Karpas-422 (cell line): ENCODE data around the gene PRG3. TPM values are rescaled to one million over a fixed set of nuclear protein-coding genes. Genes with fewer than 3 reads are reported as not detected.
A peak's percentile ranks its signal among the peaks of the same experiment; 100 is the strongest.

ENCODE experiments used
- DNase-seq: peaks from one replicate; pipeline ENCODE4 v3.0.0-alpha.2; 2015
- H2AFZ ChIP-seq: fragments of 200-600 bp; sonication (generic); 2 replicates; pipeline ENCODE4 v1.6.1; 2014; ENCODE audit warnings: antibody characterized with exemption, low read length, mixed read lengths
- H3K27ac ChIP-seq: fragments of 200-600 bp; sonication (generic); 2 replicates; pipeline ENCODE4 v1.5.1; 2014; ENCODE audit warnings: mild to moderate bottlenecking, low read length, moderate library complexity
- H3K27me3 ChIP-seq: fragments of 200-600 bp; sonication (generic); 2 replicates; pipeline ENCODE4 v1.6.1; 2014; ENCODE audit warnings: low read length, mixed read lengths
- H3K36me3 ChIP-seq: fragments of 200-600 bp; sonication (generic); 2 replicates; pipeline ENCODE4 v1.6.1; 2014; ENCODE audit warnings: low read length, mixed read lengths; ENCODE audit not compliant: insufficient read depth
- H3K4me1 ChIP-seq: fragments of 200-600 bp; sonication (generic); 2 replicates; pipeline ENCODE4 v1.6.1; 2014; ENCODE audit warnings: mild to moderate bottlenecking, low read length, mixed read lengths
- H3K4me2 ChIP-seq: fragments of 200-600 bp; sonication (generic); 2 replicates; pipeline ENCODE4 v1.6.1; 2014; ENCODE audit warnings: low read length, low read depth, mild to moderate bottlenecking; ENCODE audit not compliant: poor library complexity, severe bottlenecking
- H3K4me3 ChIP-seq: fragments of 200-600 bp; sonication (generic); 2 replicates; pipeline ENCODE4 v1.5.1; 2014; ENCODE audit warnings: mild to moderate bottlenecking, antibody characterized with exemption, low read length, mixed read lengths
- H3K79me2 ChIP-seq: fragments of 200-600 bp; sonication (generic); 2 replicates; pipeline ENCODE4 v1.6.1; 2014; ENCODE audit warnings: mild to moderate bottlenecking, low read length, mixed read lengths
- H3K9ac ChIP-seq: fragments of 200-600 bp; sonication (generic); 2 replicates; pipeline ENCODE4 v1.6.0; 2014; ENCODE audit warnings: low read length
- H3K9me2 ChIP-seq: fragments of 200-600 bp; sonication (generic), shearing (Covaris generic); replicated peaks from 2 replicates; pipeline ENCODE4 v1.6.0; 2014; ENCODE audit warnings: mild to moderate bottlenecking, low read length, moderate library complexity; ENCODE audit not compliant: insufficient read depth
- H3K9me3 ChIP-seq: fragments of 300-700, 200-600 bp; sonication (generic); 2 replicates; pipeline ENCODE4 v1.6.1; 2014; ENCODE audit warnings: low read length, mixed read lengths
- H4K20me1 ChIP-seq: fragments of 200-600 bp; sonication (generic); 2 replicates; pipeline ENCODE4 v1.6.1; 2014; ENCODE audit warnings: mild to moderate bottlenecking, antibody characterized with exemption, low read length, low read depth; ENCODE audit not compliant: insufficient read depth
- total RNA-seq: library from RNA; depleted of rRNA; stranded (reverse); fragments of >200 nt; shearing (Covaris generic); gene quantifications from 2 replicates; pipeline ENCODE4 v1.2.3, GENCODE V29; 2014; ENCODE audit warnings: low replicate concordance; rRNA removed

The PRG3 gene
- total RNA-seq: not detected in 2 replicates

- H3K27me3 ChIP-seq: no peaks in the 10 kb centered on the region
- H3K9me2 ChIP-seq: no peaks in the 10 kb centered on the region
- no peaks in the 10 kb centered on the region for H4K20me1 ChIP-seq
- no peaks in the 10 kb centered on the region for H3K9me3 ChIP-seq
- no peak within 1 kb of the TSS for H2AFZ ChIP-seq
- H3K27ac ChIP-seq: no peak within 1 kb of the TSS
- no peak within 1 kb of the TSS for H3K4me3 ChIP-seq
- H3K36me3 ChIP-seq: no peaks in the 10 kb centered on the region
- H3K79me2 ChIP-seq: no peaks in the 10 kb centered on the region
- H3K9ac ChIP-seq: no peak within 1 kb of the TSS
- H3K4me2 ChIP-seq: no peak within 1 kb of the TSS
- no peaks in the 10 kb centered on the region for H3K4me1 ChIP-seq
- no peak for DNase-seq
Measured at GRCh38 chr11:57380975-57381374, at the start of gene PRG3. Gene PRG3 (minus strand): TSS chr11:57381150. CDS start chr11:57380708, 442 bp downstream.

- Histone ChIP-seq H3K9me2 (no peaks in the 10 kb centered on the region), H3K36me3 (0 out of 2 replicates have a peak, but pooled peaks cover 8% of the 10 kb centered on the region), H4K20me1 (no peaks in the 10 kb centered on the region), H3K79me2 (peaks cover 19% of the 10 kb centered on the region), H3K9ac (no peak overlapping the region), H3K4me3 (no peak overlapping the region), H3K27me3 (no peaks in the 10 kb centered on the region), H3K4me1 (peaks cover 22% of the 10 kb centered on the region), H3K27ac (no peak overlapping the region), H2AFZ (no peak overlapping the region), H3K4me2 (no peak overlapping the region), H3K9me3 (no peaks in the 10 kb centered on the region)
- DNase-seq: no peak
Measured at GRCh38 chr11:57429946-57430345, 49.0 kb upstream of the PRG3 start.

GRCh38 chr11:57428643-57429042 lies 47.7 kb upstream of the PRG3 start:
- Histone ChIP-seq H3K4me1 (peaks cover 32% of the 10 kb centered on the region), H3K9ac (no peak overlapping the region), H3K27ac (no peak overlapping the region), H3K4me3 (no peak overlapping the region), H3K4me2 (no peak overlapping the region), H3K79me2 (peaks cover 32% of the 10 kb centered on the region), H3K9me2 (no peaks in the 10 kb centered on the region), H3K27me3 (no peaks in the 10 kb centered on the region), H3K9me3 (no peaks in the 10 kb centered on the region), H4K20me1 (no peaks in the 10 kb centered on the region), H2AFZ (no peak overlapping the region), H3K36me3 (peaks cover 21% of the 10 kb centered on the region)
- no peak for DNase-seq

- no peak overlapping the region for H2AFZ ChIP-seq
- H3K36me3 ChIP-seq: peaks cover 26% of the 10 kb centered on the region
- H3K9me3 ChIP-seq: no peaks in the 10 kb centered on the region
- no peaks in the 10 kb centered on the region for H3K9me2 ChIP-seq
- H3K27ac ChIP-seq: no peak overlapping the region
- H3K79me2 ChIP-seq: peaks cover 36% of the 10 kb centered on the region
- H4K20me1 ChIP-seq: no peaks in the 10 kb centered on the region
- peak overlapping the region; percentile 77 for H3K4me3 ChIP-seq
- H3K4me2 ChIP-seq: peak overlapping the region; percentile 93
- peaks cover 32% of the 10 kb centered on the region for H3K4me1 ChIP-seq
- DNase-seq: no peak
- H3K9ac ChIP-seq: peak overlapping the region; percentile 91
- H3K27me3 ChIP-seq: no peaks in the 10 kb centered on the region
Measured at GRCh38 chr11:57427727-57428082, 46.8 kb upstream of the PRG3 start.

- Histone ChIP-seq H3K4me2 (peak within 1 kb of the TSS; percentile 93), H3K4me3 (peak within 1 kb of the TSS; percentile 77), H3K4me1 (peaks cover 32% of the 10 kb centered on the region)
Measured at GRCh38 chr11:57426929-57427726, 46.2 kb upstream of the PRG3 start, which contains the start of gene SLC43A3. Gene SLC43A3 (minus strand): TSS chr11:57427121. CDS start chr11:57426172, 949 bp downstream.

GRCh38 chr11:57426439-57426928 lies 45.5 kb upstream of the PRG3 start:
- Histone ChIP-seq H3K4me1 (peaks cover 32% of the 10 kb centered on the region), H3K9me3 (no peaks in the 10 kb centered on the region), H2AFZ (no peak overlapping the region; the same call in 1 of the 2 replicates), H3K27ac (peak overlapping the region; percentile 58; the same call in 1 of the 2 replicates), H3K4me3 (peak overlapping the region; percentile 77), H4K20me1 (no peaks in the 10 kb centered on the region), H3K79me2 (peaks cover 38% of the 10 kb centered on the region), H3K4me2 (peak overlapping the region; percentile 93), H3K27me3 (no peaks in the 10 kb centered on the region), H3K36me3 (peaks cover 32% of the 10 kb centered on the region), H3K9ac (peak overlapping the region; percentile 91), H3K9me2 (no peaks in the 10 kb centered on the region)
- peak; percentile 69 for DNase-seq

More at GRCh38 chr11:57426929-57427726, 46.2 kb upstream of the PRG3 start, which contains the start of gene SLC43A3:
- H2AFZ ChIP-seq: no peak within 1 kb of the TSS; the same call in 1 of the 2 replicates
- peak; percentile 94 for DNase-seq
- H3K9me2 ChIP-seq: no peaks in the 10 kb centered on the region
- H3K9ac ChIP-seq: peak within 1 kb of the TSS; percentile 91
- no peaks in the 10 kb centered on the region for H3K27me3 ChIP-seq
- peaks cover 38% of the 10 kb centered on the region for H3K79me2 ChIP-seq
- peaks cover 32% of the 10 kb centered on the region for H3K36me3 ChIP-seq
- no peaks in the 10 kb centered on the region for H4K20me1 ChIP-seq
- H3K27ac ChIP-seq: peak within 1 kb of the TSS; percentile 58; the same call in 1 of the 2 replicates
- no peaks in the 10 kb centered on the region for H3K9me3 ChIP-seq

GRCh38 chr11:57425565-57426438 lies 44.9 kb upstream of the PRG3 start:
- H3K4me2 ChIP-seq: peak overlapping the region; percentile 93
- no peaks in the 10 kb centered on the region for H4K20me1 ChIP-seq
- H3K4me3 ChIP-seq: peak overlapping the region; percentile 77
- H3K9me2 ChIP-seq: no peaks in the 10 kb centered on the region
- peak overlapping the region; percentile 58 for H3K27ac ChIP-seq
- H3K79me2 ChIP-seq: peaks cover 38% of the 10 kb centered on the region
- no peaks in the 10 kb centered on the region for H3K27me3 ChIP-seq
- no peak overlapping the region for H2AFZ ChIP-seq
- peak overlapping the region; percentile 91 for H3K9ac ChIP-seq
- peaks cover 39% of the 10 kb centered on the region for H3K36me3 ChIP-seq
- peaks cover 32% of the 10 kb centered on the region for H3K4me1 ChIP-seq
- no peak for DNase-seq
- no peaks in the 10 kb centered on the region for H3K9me3 ChIP-seq
